Cardiac muscle cell (in vitro differentiated cells and primary cell): ENCODE results near the gene PDE4B. TPM values are rescaled to one million over a fixed set of nuclear protein-coding genes. Genes with fewer than 3 reads are reported as not detected.

ENCODE experiments used
- DNase-seq, 2 donors: peaks; one replicate each; pipeline versions ENCODE4 v3.0.0 to v3.0.0-alpha.2; 2010 to 2017; ENCODE audit warnings: low read depth in 1 of 2, low spot score in 1 of 2
- H3K27ac ChIP-seq: fragments of 200-600 bp; sonication (generic); 2 replicates; pipeline ENCODE4 v1.5.1; 2016
- H3K27me3 ChIP-seq: fragments of 200-600 bp; sonication (generic); 2 replicates; pipeline ENCODE4 v1.6.0; 2016; ENCODE audit warnings: control low read depth
- H3K36me3 ChIP-seq: fragments of 200-600 bp; sonication (generic); 2 replicates; pipeline ENCODE4 v1.5.1; 2016; ENCODE audit warnings: control low read depth
- H3K4me1 ChIP-seq: fragments of 200-600 bp; sonication (generic); 2 replicates; pipeline ENCODE4 v1.8.1; 2017; ENCODE audit warnings: low read depth, mild to moderate bottlenecking, mixed run types
- H3K4me3 ChIP-seq: fragments of 200-600 bp; sonication (generic); 2 replicates; pipeline ENCODE4 v1.5.1; 2016; ENCODE audit warnings: mild to moderate bottlenecking
- H3K9me3 ChIP-seq: fragments of 200-600 bp; sonication (generic); 2 replicates; pipeline ENCODE4 v1.5.1; 2017; ENCODE audit warnings: low read depth, mild to moderate bottlenecking, control low read depth
- polyA plus RNA-seq: library from polyadenylated mRNA; unstranded; fragments of >200 nt; fragmentation: Nextera tagmentation; extraction: Ambion mirVana; gene quantifications from 2 replicates; pipeline ENCODE4 v1.2.1, GENCODE V29; 2016
- total RNA-seq: library from RNA; depleted of rRNA; stranded (reverse); fragments of >200 nt; gene quantifications from 2 replicates; pipeline ENCODE4 v1.2.3, GENCODE V29; 2016
- TF ChIP-seq, protein P1 (sequence below): IDR thresholded peaks from 2 replicates; pipeline ENCODE4 v1.5.1; 2012; ENCODE audit warnings: low read depth, mild to moderate bottlenecking, low read length

The PDE4B gene
- total and polyA plus RNA-seq, 2 experiments from 2014 or later = 0.65 to 3.9 TPM

DNA sequence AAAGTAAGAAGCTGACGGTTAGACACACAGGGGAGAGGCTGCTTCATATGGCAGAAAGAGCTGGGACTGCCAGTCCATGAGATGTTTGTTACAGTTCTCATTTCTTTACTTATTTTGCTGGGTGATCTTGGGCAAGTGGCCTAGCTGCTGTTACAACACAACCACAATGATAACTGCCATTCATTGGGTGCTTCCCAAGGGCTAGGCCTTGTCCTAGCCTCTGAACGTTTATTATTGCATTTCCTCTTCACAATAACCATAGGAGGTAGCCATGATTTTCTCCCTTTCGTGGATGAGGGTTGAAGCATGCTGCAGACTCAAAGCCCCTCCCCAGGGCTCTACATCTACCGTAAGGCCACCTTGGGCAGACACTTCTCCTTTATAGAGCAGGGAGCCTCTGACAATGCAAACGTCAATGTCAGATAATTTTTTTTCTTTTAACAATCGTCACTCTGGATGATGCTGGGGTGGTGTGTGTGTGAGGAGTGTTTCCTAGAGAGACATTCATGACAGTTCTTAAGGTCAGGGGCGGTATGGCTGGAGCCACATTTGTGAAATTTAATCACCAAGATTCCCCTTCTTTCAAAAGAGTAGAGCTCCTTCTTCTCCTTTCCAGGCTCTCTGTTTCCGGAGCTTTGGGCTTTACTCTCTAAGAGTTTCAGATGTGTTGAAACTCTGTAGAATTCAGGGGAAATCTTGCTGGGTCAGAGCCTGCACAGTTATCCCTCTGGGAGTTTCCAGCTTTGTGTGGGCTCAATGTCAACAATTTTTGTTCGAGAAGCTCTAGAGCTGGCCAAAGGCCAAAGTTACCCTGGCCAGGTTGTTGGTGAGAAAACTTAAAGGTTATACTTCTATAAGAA is 602.7 kb downstream of the PDE4B start:
- Histone ChIP-seq H3K27me3 (no peaks in the 10 kb centered on the region), H3K4me1 (no peaks in the 10 kb centered on the region), H3K4me3 (no peak overlapping the region), H3K36me3 (no peaks in the 10 kb centered on the region), H3K9me3 (no peaks in the 10 kb centered on the region), H3K27ac (no peak overlapping the region)
- TF ChIP-seq, protein P1, sequence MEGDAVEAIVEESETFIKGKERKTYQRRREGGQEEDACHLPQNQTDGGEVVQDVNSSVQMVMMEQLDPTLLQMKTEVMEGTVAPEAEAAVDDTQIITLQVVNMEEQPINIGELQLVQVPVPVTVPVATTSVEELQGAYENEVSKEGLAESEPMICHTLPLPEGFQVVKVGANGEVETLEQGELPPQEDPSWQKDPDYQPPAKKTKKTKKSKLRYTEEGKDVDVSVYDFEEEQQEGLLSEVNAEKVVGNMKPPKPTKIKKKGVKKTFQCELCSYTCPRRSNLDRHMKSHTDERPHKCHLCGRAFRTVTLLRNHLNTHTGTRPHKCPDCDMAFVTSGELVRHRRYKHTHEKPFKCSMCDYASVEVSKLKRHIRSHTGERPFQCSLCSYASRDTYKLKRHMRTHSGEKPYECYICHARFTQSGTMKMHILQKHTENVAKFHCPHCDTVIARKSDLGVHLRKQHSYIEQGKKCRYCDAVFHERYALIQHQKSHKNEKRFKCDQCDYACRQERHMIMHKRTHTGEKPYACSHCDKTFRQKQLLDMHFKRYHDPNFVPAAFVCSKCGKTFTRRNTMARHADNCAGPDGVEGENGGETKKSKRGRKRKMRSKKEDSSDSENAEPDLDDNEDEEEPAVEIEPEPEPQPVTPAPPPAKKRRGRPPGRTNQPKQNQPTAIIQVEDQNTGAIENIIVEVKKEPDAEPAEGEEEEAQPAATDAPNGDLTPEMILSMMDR = no peak
- DNase-seq = peak in 1 of 2 donors; percentile 78

DNA sequence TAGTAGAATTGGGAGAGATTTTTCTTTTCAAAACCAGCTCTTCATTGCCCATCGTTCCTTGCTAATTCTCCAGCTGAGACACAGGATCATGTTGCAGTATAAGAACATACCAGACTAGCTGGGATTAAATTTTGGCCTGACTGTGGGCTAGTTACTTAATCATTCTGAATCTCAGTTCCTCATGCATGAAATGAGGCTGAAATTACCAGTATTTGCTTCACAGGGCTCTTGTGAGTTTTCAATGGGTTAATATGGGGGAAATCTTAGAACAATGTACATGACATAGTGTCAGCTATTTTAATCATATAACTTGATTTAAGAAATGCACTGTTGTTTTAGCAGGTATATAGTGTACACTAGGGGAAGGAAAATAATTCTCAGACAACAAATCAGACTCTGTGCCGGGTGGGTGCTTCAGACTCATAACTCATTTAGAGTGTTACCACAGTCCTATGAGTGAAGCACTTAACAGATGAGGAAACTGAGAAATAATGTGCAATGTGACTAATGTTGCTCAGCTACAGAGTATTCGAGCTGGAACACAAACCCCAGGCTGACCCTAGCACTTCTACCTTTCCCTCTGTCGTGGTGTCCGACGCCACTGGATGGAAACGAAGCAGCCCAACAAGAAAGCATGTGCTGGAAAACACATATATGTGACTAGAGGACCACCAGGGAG is 603.7 kb downstream of the PDE4B start:
- Histone ChIP-seq H3K4me1 (no peaks in the 10 kb centered on the region), H3K9me3 (no peaks in the 10 kb centered on the region), H3K36me3 (no peaks in the 10 kb centered on the region), H3K27me3 (no peaks in the 10 kb centered on the region), H3K4me3 (no peak overlapping the region), H3K27ac (no peak overlapping the region)
- TF ChIP-seq, protein P1 = no peak
- DNase-seq = no peak

DNA sequence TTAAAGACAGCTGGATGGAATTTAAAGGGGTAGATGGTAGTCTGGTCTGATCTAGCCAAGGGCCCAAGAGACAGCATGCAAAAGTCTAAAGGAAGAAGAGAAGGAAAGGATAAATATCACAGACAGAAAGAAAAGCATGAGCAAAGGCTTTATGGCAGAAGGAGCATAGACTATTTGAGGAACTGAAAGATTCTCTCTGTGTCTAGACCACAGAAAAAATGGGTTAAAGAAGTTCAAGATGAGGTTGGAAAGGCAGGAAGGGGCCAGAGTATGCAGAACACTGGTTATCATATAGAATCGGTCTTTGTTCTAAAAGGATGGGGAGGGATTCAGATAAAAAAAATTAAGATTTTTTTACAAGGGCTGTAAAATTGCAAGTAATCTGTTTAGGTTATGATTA is 604.5 kb downstream of the PDE4B start:
- TF ChIP-seq, protein P1 = no peak
- Histone ChIP-seq H3K4me1 (no peaks in the 10 kb centered on the region), H3K27ac (no peak overlapping the region), H3K36me3 (no peaks in the 10 kb centered on the region), H3K4me3 (no peak overlapping the region), H3K9me3 (no peaks in the 10 kb centered on the region), H3K27me3 (no peaks in the 10 kb centered on the region)
- DNase-seq = no peak

DNA sequence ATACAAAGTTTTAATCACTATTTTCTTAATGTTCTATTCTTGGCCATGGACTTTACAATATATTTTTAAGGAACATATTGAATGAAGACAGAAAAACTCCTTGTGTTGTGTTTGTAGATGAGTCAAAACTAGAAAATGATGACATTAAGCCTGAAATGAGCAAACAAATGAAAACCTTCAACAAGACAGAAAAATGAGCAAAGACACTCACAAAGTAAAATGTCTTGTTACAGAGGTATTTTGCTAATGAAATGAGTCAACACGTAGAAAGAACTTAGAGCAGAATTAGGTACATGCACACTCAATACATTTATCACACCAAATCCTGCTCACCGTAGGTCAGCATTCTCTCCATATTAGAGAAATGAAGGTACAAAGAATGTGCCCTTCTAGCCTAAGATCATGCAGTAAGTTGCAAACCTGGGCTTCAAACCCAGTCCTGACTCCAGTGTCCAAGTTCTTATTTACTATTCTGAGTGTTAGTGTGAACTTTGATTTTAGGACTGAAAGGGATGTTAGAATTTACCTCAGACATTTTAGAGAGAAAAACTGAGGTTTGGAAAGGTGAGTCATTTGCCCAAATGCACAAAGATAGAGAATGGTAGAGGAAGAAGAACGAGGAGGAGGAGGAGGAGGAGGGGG is 607.3 kb downstream of the PDE4B start:
- Histone ChIP-seq H3K9me3 (no peaks in the 10 kb centered on the region), H3K27ac (no peak overlapping the region), H3K4me1 (no peaks in the 10 kb centered on the region), H3K36me3 (no peaks in the 10 kb centered on the region), H3K4me3 (no peak overlapping the region), H3K27me3 (no peaks in the 10 kb centered on the region)
- DNase-seq = no peak
- TF ChIP-seq, protein P1 = no peak

DNA sequence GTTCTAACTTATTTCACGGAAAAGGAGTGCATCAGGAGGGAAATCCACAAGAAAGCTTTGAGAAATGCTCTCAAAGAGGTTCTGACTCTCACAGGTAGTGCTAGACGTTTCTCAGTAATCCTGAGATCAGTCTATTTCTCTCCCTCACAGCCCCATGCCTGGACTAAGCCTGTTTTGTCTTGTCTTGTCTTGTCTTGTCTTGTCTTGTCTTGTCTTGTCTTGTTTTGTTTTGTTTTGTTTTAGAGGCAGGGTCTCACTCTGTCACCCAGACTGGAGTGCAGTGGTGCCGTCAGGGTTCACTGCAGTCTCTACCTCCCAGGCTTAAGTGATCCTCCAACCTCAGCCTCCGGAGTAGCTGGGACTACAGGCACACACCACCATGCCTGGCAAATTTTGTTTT is 608.0 kb downstream of the PDE4B start:
- H3K27me3 ChIP-seq = no peaks in the 10 kb centered on the region
- H3K36me3 ChIP-seq = no peaks in the 10 kb centered on the region
- TF ChIP-seq, protein P1 = no peak
- H3K9me3 ChIP-seq = no peaks in the 10 kb centered on the region
- H3K4me3 ChIP-seq = no peak overlapping the region
- no peak for DNase-seq
- no peaks in the 10 kb centered on the region for H3K4me1 ChIP-seq
- H3K27ac ChIP-seq = no peak overlapping the region
